GM12878 (cell line): ENCODE results near the gene TCF12. TPM values are rescaled to one million over a fixed set of nuclear protein-coding genes. Genes with fewer than 3 reads are reported as not detected.

Source experiments
- ATAC-seq: fragments of 200-7000 bp; cut with Tn5 transposase; 3 replicates; pipeline ENCODE4 v1.9.1; 2020; ENCODE audit warnings: mild to moderate bottlenecking, moderate library complexity
- BruUV-seq: library from RNA; stranded (reverse); fragments of 400-500 nt; replicated peaks from 2 replicates; lab custom pipeline; 2021; lab: Mats Ljungman, UMichigan
- CTCF ChIA-PET: fragments of 300-600 bp; sonication (Branson Sonifier 250); formaldehyde crosslinking; extraction: SDS; loops from one replicate; lab custom pipeline; 2021; ENCODE audit warnings: inconsistent platforms; lab: Yijun Ruan, JAX
- POLR2A ChIA-PET: fragments of 350-600 bp; formaldehyde crosslinking; extraction: SDS; loops from one replicate; lab custom pipeline; 2021; ENCODE audit warnings: inconsistent platforms; lab: Charles Lee
- RAD21 ChIA-PET: fragments of 300-600 bp; sonication (Branson Sonifier 250); formaldehyde crosslinking; loops from one replicate; lab custom pipeline; 2023; ENCODE audit warnings: antibody characterized with exemption; ENCODE audit not compliant: unreplicated experiment; lab: Charles Lee
- SMC1A ChIA-PET: fragments of 300-600 bp; sonication (Branson Sonifier 250); formaldehyde crosslinking; loops from one replicate; lab custom pipeline; 2023; ENCODE audit not compliant: unreplicated experiment, uncharacterized antibody; lab: Charles Lee
- DNase-seq: peaks from one replicate; pipeline ENCODE4 v3.0.0-alpha.2; 2011; ENCODE audit warnings: low read depth, low spot score
- FAIRE-seq: peaks from 3 replicates; lab custom pipeline; 2011; peaks lifted over from hg19 to GRCh38; lab: Jason Lieb, UNC
- H2AFZ ChIP-seq: 2 replicates; pipeline ENCODE4 v1.6.0; 2011; ENCODE audit warnings: low read depth, low read length, control low read depth; ENCODE audit not compliant: control insufficient read depth
- H3K27ac ChIP-seq: 2 replicates; pipeline ENCODE4 v1.5.1; 2011; ENCODE audit warnings: control low read depth; ENCODE audit not compliant: control insufficient read depth, insufficient read depth
- H3K27me3 ChIP-seq, 2 experiments: replicated peaks in 1 of 2; 2 replicates each; pipeline versions ENCODE4 v1.6.0 to v1.6.1; 2011; ENCODE audit warnings: low read length in 1 of 2; ENCODE audit not compliant: control insufficient read depth in 2 of 2, insufficient read depth in 2 of 2
- H3K36me3 ChIP-seq, 2 experiments: 2 replicates each; pipeline ENCODE4 v1.5.1; 2011; ENCODE audit warnings: low read length in 1 of 2; ENCODE audit not compliant: control insufficient read depth in 2 of 2, insufficient read depth in 2 of 2
- H3K4me1 ChIP-seq: 2 replicates; pipeline ENCODE4 v1.6.1; 2011; ENCODE audit warnings: mild to moderate bottlenecking, low read length, moderate library complexity, mixed read lengths; ENCODE audit not compliant: control insufficient read depth, insufficient read depth
- H3K4me2 ChIP-seq: 2 replicates; pipeline ENCODE4 v1.6.0; 2011; ENCODE audit warnings: control low read depth; ENCODE audit not compliant: control insufficient read depth, insufficient read depth
- H3K4me3 ChIP-seq: fragments of 200-600 bp; sonication (generic); 2 replicates; pipeline ENCODE4 v1.5.1; 2016
- H3K79me2 ChIP-seq: 2 replicates; pipeline ENCODE4 v1.6.0; 2011; ENCODE audit warnings: low read length; ENCODE audit not compliant: control insufficient read depth, insufficient read depth
- H3K9ac ChIP-seq: 2 replicates; pipeline ENCODE4 v1.8.0; 2011; ENCODE audit warnings: low read length, control low read depth, mixed read lengths; ENCODE audit not compliant: control insufficient read depth, insufficient read depth
- H3K9me3 ChIP-seq: replicated peaks from 3 replicates; pipeline ENCODE4 v1.5.1; 2011; ENCODE audit warnings: mild to moderate bottlenecking, low read length; ENCODE audit not compliant: control insufficient read depth, insufficient read depth
- H4K20me1 ChIP-seq: 2 replicates; pipeline ENCODE4 v1.6.0; 2011; ENCODE audit not compliant: control insufficient read depth, insufficient read depth
- ASH2L ChIP-seq: fragments of 300-600, 200-600 bp; sonication (generic); IDR thresholded peaks from 2 replicates; pipeline ENCODE4 v1.6.1; 2017; ENCODE audit warnings: low read depth, mild to moderate bottlenecking, borderline replicate concordance
- BCLAF1 ChIP-seq: fragments of 450-650 bp; IDR thresholded peaks from 2 replicates; pipeline ENCODE4 v1.6.1; 2017; ENCODE audit warnings: antibody characterized with exemption, mild to moderate bottlenecking, moderate library complexity
- EED ChIP-seq: sonication (generic); IDR thresholded peaks from 2 replicates; pipeline ENCODE4 v1.6.1; 2016; ENCODE audit warnings: antibody characterized with exemption, low read depth
- FOXK2 ChIP-seq: fragments of 450-650 bp; IDR thresholded peaks from 2 replicates; pipeline ENCODE4 v1.6.1; 2017; ENCODE audit warnings: mild to moderate bottlenecking, moderate library complexity
- HCFC1 ChIP-seq: fragments of 150-350 bp; IDR thresholded peaks from 2 replicates; pipeline ENCODE4 v1.6.1; 2014; ENCODE audit warnings: low read length
- HDGF ChIP-seq: fragments of 450-650 bp; IDR thresholded peaks from 2 replicates; pipeline ENCODE4 v1.6.1; 2016; ENCODE audit warnings: antibody characterized with exemption
- IKZF2 ChIP-seq, 2 experiments: fragments of 450-650 bp; IDR thresholded peaks; 2 replicates each; pipeline ENCODE4 v1.6.1; 2017; ENCODE audit warnings: mild to moderate bottlenecking in 2 of 2, moderate library complexity in 2 of 2
- JUND ChIP-seq: IDR thresholded peaks from 2 replicates; pipeline ENCODE4 v1.6.1; 2012; ENCODE audit warnings: low read depth, mild to moderate bottlenecking, low read length, improper control_type of control experiment, moderate library complexity
- KAT2A ChIP-seq: conservative IDR thresholded peaks from 2 replicates; pipeline ENCODE4 v1.6.1; 2011; ENCODE audit warnings: low read depth, low read length; ENCODE audit not compliant: control insufficient read depth
- MAX ChIP-seq: IDR thresholded peaks from 2 replicates; pipeline ENCODE4 v1.6.1; 2012; ENCODE audit warnings: low read depth, low read length, improper control_type of control experiment
- MTA3 ChIP-seq: IDR thresholded peaks from 2 replicates; pipeline ENCODE4 v1.6.1; 2012; ENCODE audit warnings: low read length, inconsistent platforms, borderline replicate concordance
- MXI1 ChIP-seq: fragments of 150-350 bp; IDR thresholded peaks from 2 replicates; pipeline ENCODE4 v1.6.1; 2011; ENCODE audit warnings: low read depth, mild to moderate bottlenecking, inconsistent platforms, low read length, improper control_type of control experiment
- PBX3 ChIP-seq: IDR thresholded peaks from 2 replicates; pipeline ENCODE4 v1.6.1; 2011; ENCODE audit warnings: mild to moderate bottlenecking, low read depth, low read length, moderate library complexity; ENCODE audit not compliant: insufficient replicate concordance
- PKNOX1 ChIP-seq: fragments of 450-650 bp; IDR thresholded peaks from 2 replicates; pipeline ENCODE4 v1.6.1; 2016; ENCODE audit warnings: mild to moderate bottlenecking
- POLR2AphosphoS2 ChIP-seq: IDR thresholded peaks from 2 replicates; pipeline ENCODE4 v1.6.1; 2011; ENCODE audit warnings: low read depth, mild to moderate bottlenecking, low read length, improper control_type of control experiment, moderate library complexity
- SREBF1 ChIP-seq: IDR thresholded peaks from 2 replicates; pipeline ENCODE4 v1.6.1; 2012; ENCODE audit warnings: mild to moderate bottlenecking, low read length
- STAT1 ChIP-seq: fragments of 450-650 bp; conservative IDR thresholded peaks from 2 replicates; pipeline ENCODE4 v1.6.1; 2014; ENCODE audit warnings: antibody characterized with exemption, mild to moderate bottlenecking
- ZNF384 ChIP-seq: IDR thresholded peaks from 2 replicates; pipeline ENCODE4 v1.6.1; 2012; ENCODE audit warnings: low read depth, mild to moderate bottlenecking, low read length, improper control_type of control experiment, borderline replicate concordance
- ZSCAN29 ChIP-seq: fragments of 450-650 bp; IDR thresholded peaks from 2 replicates; pipeline ENCODE4 v1.6.1; 2017; ENCODE audit warnings: mild to moderate bottlenecking, moderate library complexity
- in situ Hi-C: fragments of 300-500 bp; cut with MboI; formaldehyde crosslinking; loops from 9 replicates; pipeline ENCODE4 v1.14.3; 2018; ENCODE audit warnings: mixed read lengths
- intact Hi-C: fragments of 100-400 bp; cut with micrococcal nuclease; formaldehyde crosslinking; loops from one replicate; pipeline ENCODE4 v1.14.2; 2022; ENCODE audit not compliant: unreplicated experiment
- polyA plus RNA-seq, 11 experiments: library from polyadenylated mRNA; depleted of rRNA in 4 of 11; unstranded in 6 of 11; stranded (reverse) in 5 of 11; fragments of >200 nt; fragmentation: Nextera tagmentation in 4 of 11; fragmentation: Illumina TruSeq in 1 of 11; extraction: Ambion mirVana in 4 of 11; extraction: Trizol in 1 of 11; gene quantifications; 1 replicate in 1 of 11; 2 replicates in 10 of 11; pipeline versions ENCODE4 v1.2.1 to v1.2.3, GENCODE V29; 2011 to 2016; ENCODE audit warnings: inconsistent platforms in 2 of 11, missing spikeins in 2 of 11, low read depth in 1 of 11
- total RNA-seq, 4 experiments: library from RNA; depleted of rRNA in 3 of 4; stranded (reverse); fragments of >200 nt in 3 of 4; fragmentation: Illumina TruSeq in 1 of 4; extraction: Trizol in 1 of 4; gene quantifications; 2 replicates each; pipeline versions ENCODE4 v1.2.1 to v1.2.3, GENCODE V29; 2013 to 2021

TCF12 gene
- total and polyA plus RNA-seq, 10 of the 15 experiments (the other 5 are each of a cell fraction or from before 2014, with no cell fraction given): 8.2 to 70.9 (median 49.5) TPM

- FAIRE-seq: no peak
- TF ChIP-seq POLR2AphosphoS2: no peak
- no peak for TF ChIP-seq EED
- TF ChIP-seq MTA3: no peak
- no peak for TF ChIP-seq JUND
- TF ChIP-seq SREBF1: no peak
- no peak for TF ChIP-seq HDGF
- no peak for TF ChIP-seq KAT2A
- TF ChIP-seq PBX3: no peak
- no peak for TF ChIP-seq PKNOX1
- no peak for TF ChIP-seq ZSCAN29
- no peak for TF ChIP-seq BCLAF1
- no peak for TF ChIP-seq ZNF384
- no peak for TF ChIP-seq MXI1
- no peak for TF ChIP-seq ASH2L
- TF ChIP-seq FOXK2: no peak
- no peak for TF ChIP-seq IKZF2 (IDR thresholded peaks at IDR 0.05)
- no peak for TF ChIP-seq HCFC1
- no peak for TF ChIP-seq STAT1
- no peak for TF ChIP-seq MAX
Observed at GRCh38 chr15:57251308-57251707, 332.9 kb downstream of the TCF12 start.

More at GRCh38 chr15:57251308-57251707, 332.9 kb downstream of the TCF12 start:
- peaks cover 3 to 8% of the 10 kb centered on the region in 2 experiments; a peak in 3 of 4 replicates for H3K36me3 ChIP-seq
- ChIA-PET CTCF (interaction anchor here (0.9 kb wide), 1 partner anchor 104 kb away, joined by 4 read pairs; no protein-coding TSS in a partner anchor), SMC1A (interaction anchor here (0.6 to 1.5 kb wide), 2 partner anchors 24 to 258 kb away, joined by 3 to 4 read pairs; no protein-coding TSS in a partner anchor), RAD21 (no interaction called here), POLR2A (no interaction called here)
- no peaks in the 10 kb centered on the region for H3K79me2 ChIP-seq
- no peaks in the 10 kb centered on the region for H3K27me3 ChIP-seq
- DNase-seq (no peak), ATAC-seq (no peak)
- no TSS peak for BruUV-seq
- no peaks in the 10 kb centered on the region for H3K4me1 ChIP-seq
- in situ Hi-C loops: no loop called here
- no peak overlapping the region for H3K4me3 ChIP-seq
- H4K20me1 ChIP-seq: no peaks in the 10 kb centered on the region
- H3K27ac ChIP-seq: no peak overlapping the region
- no peaks in the 10 kb centered on the region for H3K9me3 ChIP-seq
- H3K9ac ChIP-seq: no peak overlapping the region
- H3K4me2 ChIP-seq: no peak overlapping the region
- intact Hi-C loops: no loop called here
- no peak overlapping the region for H2AFZ ChIP-seq
